ENCODE data around the gene C5.

The C5 gene

GRCh38 chr9:121019273-121019672 lies 30.8 kb downstream of the C5 start:
- no peak for DNase-seq (ENCODE audit: low spot score)
- in situ Hi-C loops (cut with MboI; ENCODE audit: low sequenced_read_pairs, unreplicated experiment), result no loop called here
- TF ChIP-seq CTCF (IDR thresholded peaks at IDR 0.05; ENCODE audit: borderline replicate concordance, control extremely low read depth, extremely low read depth, insufficient read depth, missing control alignments), result no peak

- no peak for TF ChIP-seq CTCF (IDR thresholded peaks at IDR 0.05; ENCODE audit: borderline replicate concordance, control extremely low read depth, extremely low read depth, insufficient read depth, missing control alignments)
- DNase-seq (ENCODE audit: low spot score), result no peak
- in situ Hi-C loops (cut with MboI; ENCODE audit: low sequenced_read_pairs, unreplicated experiment), result no loop called here
Measured at GRCh38 chr9:121013911-121014310, 36.2 kb downstream of the C5 start.

- in situ Hi-C loops (cut with MboI; ENCODE audit: low sequenced_read_pairs, unreplicated experiment), result no loop called here
- TF ChIP-seq CTCF (IDR thresholded peaks at IDR 0.05; ENCODE audit: borderline replicate concordance, control extremely low read depth, extremely low read depth, insufficient read depth, missing control alignments), result no peak
- DNase-seq (ENCODE audit: low spot score), result no peak
Measured at GRCh38 chr9:121009650-121010049, 40.4 kb downstream of the C5 start.

- in situ Hi-C loops (cut with MboI; ENCODE audit: low sequenced_read_pairs, unreplicated experiment), result no loop called here
- DNase-seq (ENCODE audit: low spot score), result no peak
- no peak for TF ChIP-seq CTCF (IDR thresholded peaks at IDR 0.05; ENCODE audit: borderline replicate concordance, control extremely low read depth, extremely low read depth, insufficient read depth, missing control alignments)
Measured at GRCh38 chr9:120999317-120999716, 50.8 kb downstream of the C5 start.

- no peak for TF ChIP-seq CTCF (IDR thresholded peaks at IDR 0.05; ENCODE audit: borderline replicate concordance, control extremely low read depth, extremely low read depth, insufficient read depth, missing control alignments)
- in situ Hi-C loops (cut with MboI; ENCODE audit: low sequenced_read_pairs, unreplicated experiment), result no loop called here
- no peak for DNase-seq (ENCODE audit: low spot score)
Measured at GRCh38 chr9:120998111-120998510, 52.0 kb downstream of the C5 start.

- no peak for TF ChIP-seq CTCF (IDR thresholded peaks at IDR 0.05; ENCODE audit: borderline replicate concordance, control extremely low read depth, extremely low read depth, insufficient read depth, missing control alignments)
- DNase-seq (ENCODE audit: low spot score), result no peak
- in situ Hi-C loops (cut with MboI; ENCODE audit: low sequenced_read_pairs, unreplicated experiment), result no loop called here
Measured at GRCh38 chr9:120997502-120997901, 52.6 kb downstream of the C5 start.

GRCh38 chr9:120996409-120996808 lies 53.7 kb downstream of the C5 start:
- in situ Hi-C loops (cut with MboI; ENCODE audit: low sequenced_read_pairs, unreplicated experiment), result no loop called here
- no peak for TF ChIP-seq CTCF (IDR thresholded peaks at IDR 0.05; ENCODE audit: borderline replicate concordance, control extremely low read depth, extremely low read depth, insufficient read depth, missing control alignments)
- DNase-seq (ENCODE audit: low spot score), result no peak

All from GM13976 (cell line).